NCI-H1436 (cell line): ENCODE data around the gene KRTAP4-6.
"Not testable (repeated sequence)": the region's sequence is repeated elsewhere in the genome, so short reads cannot be mapped to it uniquely, and the experiment has no call there.

Experiments
- DNase-seq: peaks from one replicate; lab custom pipeline; 2025; lab: John Stamatoyannopoulos, UW

KRTAP4-6 gene

DNA sequence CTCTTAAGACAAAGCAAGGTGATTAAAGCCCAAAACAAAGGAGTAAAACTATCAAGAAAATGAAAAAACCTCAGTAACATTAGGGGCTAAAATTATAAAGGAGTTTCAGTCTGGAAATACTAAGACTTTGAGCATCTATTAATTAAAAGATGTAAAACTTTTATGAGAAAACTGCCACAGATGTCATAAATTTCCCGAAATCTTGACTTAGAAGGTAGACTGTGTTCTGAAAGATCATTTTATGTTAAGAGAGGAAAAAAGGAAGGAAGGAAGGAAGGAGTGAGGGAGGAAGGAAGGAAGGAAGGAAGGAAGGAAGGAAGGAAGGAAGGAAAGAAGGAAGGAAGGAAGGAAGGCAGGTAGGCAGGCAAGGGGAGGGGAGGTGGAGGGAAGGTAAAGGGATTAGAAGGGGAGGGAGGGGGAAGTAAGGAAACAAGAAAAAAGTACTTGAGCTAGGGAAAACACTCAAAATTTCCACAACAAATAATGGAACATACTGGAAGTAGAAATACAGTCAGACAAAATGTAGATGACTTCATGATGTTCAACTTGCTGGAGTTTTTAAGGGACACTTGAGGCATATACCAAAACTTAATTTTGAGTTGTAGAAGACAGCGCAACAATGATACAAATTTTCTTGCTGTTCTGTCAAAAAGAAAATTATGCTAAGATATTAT is 7.3 kb upstream of the KRTAP4-6 start:
- DNase-seq, result no peak

DNA sequence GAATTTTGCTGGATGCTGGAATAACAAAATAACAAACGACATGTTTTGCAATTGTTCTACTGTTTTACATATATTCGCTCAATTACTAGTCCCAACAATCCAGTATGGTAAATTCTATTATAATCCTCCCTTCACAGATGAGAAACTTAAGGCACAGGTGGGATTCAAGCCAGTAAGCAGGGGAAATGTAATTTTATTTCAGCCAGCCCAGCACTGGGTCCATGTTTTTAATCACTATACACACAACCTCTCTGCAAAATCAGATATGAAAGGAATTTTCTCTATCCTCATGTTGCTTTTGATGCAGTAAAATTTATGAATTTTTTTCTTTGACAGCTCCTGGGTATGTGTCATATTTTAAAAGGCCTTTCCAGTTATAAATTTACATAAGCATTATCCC is 4.9 kb upstream of the KRTAP4-6 start:
- DNase-seq, result no peak

DNA sequence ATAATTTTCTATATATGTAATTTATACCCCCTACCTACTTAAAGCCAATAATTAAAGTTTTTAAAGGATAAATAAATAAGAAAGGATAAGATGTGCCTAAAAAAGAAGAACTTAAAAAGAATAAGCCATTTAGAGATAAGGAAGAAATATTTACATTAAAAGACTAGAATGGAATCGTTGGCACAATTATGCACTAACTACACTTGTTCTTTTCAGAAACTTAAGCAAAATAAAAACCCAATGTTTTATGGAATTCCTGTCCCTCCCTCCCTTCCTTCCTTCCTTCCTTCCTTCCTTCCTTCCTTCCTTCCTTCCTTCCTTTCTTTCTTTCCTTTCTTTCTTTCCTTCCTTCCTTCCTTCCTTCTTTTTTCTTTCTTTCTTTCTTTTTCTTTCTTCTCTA is 4.5 kb upstream of the KRTAP4-6 start:
- DNase-seq, result no peak

DNA sequence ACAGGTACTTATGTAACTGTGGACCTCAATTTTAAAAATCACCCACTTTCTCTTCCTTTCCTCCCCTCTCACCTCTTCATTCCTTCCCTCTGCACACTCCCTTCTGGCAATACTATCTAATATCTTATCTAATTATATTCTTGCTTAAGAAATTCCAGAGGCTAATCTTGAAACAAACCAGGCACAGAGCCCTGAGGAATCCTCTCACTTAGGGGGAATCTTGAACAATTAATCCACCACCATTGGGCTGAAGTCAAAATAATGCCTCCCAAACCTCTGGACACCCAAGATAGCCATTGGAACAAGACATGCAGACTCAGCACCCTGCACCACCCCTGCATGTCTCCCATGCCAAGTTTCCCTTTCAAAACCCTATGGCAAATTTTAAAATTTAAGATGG is 1.0 kb upstream of the KRTAP4-6 start:
- no peak for DNase-seq

DNA sequence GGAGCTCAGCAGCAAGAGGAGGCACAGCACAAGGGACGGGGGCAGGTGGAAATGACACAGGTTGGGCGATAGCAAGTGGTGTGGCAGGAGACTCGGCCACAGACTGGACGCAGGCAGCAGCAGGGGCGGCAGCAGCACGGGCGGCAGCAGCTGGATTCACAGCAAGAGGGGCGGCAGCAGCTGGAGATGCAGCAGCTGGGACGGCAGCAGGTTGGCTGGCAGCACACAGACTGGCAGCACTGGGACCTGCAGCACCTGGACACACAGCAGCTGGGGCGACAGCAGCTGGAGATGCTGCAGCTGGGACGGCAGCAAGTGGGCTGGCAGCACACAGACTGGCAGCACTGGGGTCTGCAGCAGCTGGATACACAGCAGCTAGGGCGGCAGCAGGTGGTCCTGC is 479 bp downstream of the KRTAP4-6 start:
- DNase-seq, result not testable (repeated sequence)

DNA sequence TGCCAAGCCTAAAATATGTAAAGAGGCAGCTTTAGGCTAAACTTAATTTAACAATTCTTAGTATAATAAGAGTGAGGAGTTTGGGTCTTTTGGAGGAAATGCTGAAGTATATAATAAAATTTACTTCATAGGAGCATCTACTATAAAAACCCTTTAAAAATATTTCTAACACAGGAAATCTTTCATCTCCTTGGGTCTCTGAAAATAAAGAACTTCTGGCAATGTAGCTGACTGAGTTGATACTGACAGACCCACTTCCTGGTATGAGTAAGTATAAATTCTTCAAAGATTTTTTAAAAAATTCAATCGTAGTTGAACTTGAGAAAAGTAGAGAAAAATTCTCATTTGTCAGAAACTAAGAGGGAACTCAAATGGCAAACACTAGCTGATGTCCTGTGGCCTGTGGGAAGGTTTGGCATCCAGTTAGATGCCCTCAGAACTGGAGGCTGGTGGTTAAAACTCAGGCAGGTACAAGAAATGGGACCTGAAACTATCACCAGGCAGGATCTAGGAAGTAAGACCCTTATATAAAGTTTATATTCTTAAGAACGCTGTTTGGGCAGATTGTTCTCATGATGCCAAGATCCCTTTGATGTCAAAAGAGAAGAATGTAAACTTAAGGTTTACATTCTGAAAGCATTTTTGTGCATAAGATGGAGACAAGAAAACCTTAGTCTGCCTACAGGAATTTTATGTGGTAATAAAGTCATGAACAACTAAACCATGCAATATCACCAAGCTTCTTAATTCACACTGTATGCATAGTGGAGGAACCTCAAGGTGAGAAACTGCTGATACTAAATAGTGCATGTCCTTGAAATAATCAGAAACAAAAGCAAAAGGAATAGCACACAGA is 6.2 kb downstream of the KRTAP4-6 start:
- DNase-seq, result no peak

DNA sequence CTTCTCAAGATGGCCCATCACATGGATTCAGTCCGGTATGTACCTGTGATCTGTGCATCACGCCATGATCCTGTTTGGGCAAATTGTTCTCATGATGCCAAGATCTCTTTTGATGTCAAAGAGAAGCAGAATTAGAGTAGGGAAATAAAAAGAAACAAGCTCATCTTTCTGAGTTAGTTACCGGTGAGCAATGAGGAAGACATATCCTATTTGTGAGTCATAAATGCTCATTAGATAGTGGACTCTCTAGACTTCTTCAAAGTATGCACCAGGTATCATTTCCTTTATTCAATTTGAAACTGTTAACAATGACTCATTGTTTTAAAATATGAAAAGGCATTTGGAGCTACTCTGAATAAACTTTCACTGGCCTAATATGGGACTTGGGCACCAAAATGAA is 8.4 kb downstream of the KRTAP4-6 start:
- DNase-seq, result no peak

DNA sequence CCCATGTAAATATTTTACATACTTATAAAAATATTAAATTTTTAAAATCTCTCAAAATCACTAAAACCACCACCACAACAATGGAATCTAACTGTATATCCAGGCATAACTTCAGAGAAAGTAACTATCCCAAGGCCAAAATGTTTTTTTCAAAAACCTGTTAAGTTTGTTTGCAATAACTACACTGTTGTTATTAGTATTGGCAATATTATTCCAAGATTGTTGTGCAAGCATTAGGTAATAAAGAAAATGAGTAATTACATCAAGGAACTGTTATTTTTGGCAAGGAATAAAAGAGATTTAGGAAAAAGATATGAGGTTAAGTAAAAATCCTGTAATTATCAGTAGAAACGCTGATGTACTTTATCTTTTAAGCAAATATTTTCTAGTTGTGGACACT is 13.0 kb downstream of the KRTAP4-6 start:
- no peak for DNase-seq

DNA sequence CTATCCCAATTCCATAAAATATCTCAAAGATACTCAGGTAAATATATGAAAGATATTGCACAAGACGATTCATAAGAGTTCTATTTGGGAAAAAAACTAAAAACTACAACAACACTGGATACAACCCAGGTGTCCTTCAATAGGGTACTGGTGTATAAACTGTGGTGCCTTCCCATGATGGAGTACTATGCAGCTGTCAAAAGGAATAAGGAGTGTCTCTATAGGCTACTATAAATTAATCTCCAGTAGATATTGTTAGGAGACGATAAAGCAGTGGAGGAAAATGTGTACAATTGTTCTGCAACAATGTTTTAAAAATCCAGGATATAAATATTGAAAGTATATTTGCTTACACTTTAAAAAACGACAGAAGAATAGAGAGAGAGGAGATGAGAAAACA is 13.9 kb downstream of the KRTAP4-6 start:
- no peak for DNase-seq

DNA sequence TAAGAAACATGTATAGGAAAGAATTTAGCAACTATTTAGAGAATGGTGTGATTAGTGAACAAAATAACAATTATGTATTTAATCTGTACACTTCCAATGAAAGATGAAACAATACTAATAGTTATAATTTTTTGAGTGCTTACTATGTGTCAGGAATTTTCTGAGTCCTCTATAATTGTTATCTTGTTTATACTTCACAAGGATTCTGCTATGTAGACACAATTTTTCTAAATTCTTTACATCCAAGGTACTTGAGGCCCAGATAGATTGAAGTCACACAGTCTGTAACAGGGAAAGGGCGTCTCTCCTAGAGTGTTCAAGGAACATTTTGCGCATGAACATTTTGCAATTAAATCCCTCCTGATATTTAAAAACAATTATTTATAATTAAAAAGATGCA is 15.3 kb downstream of the KRTAP4-6 start:
- no peak for DNase-seq

DNA sequence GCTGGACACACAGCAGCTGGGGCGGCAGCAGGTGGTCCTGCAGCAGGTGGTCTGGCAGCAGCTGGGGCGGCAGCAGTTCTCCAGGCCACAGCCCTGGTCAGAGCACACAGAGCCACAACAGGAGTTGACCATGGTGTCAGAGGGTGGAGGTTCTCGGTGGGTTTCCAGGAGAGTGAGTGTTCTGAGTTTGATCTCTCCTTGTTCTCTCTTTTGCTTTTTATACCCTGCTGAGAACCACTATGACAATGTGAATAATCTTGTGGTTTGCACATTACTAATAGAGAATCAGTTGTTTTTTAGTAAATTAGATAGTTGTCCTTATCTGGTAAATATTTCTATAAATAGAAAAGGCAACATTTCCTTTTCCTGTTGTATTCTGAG is 16.4 kb downstream of the KRTAP4-6 start, which contains the start of gene KRTAP4-12:
Gene KRTAP4-12 (minus strand): TSS at position 192 of the 381 bp plus-strand sequence. CDS start 60 bp downstream, at position 132.
- not testable (repeated sequence) for DNase-seq

DNA sequence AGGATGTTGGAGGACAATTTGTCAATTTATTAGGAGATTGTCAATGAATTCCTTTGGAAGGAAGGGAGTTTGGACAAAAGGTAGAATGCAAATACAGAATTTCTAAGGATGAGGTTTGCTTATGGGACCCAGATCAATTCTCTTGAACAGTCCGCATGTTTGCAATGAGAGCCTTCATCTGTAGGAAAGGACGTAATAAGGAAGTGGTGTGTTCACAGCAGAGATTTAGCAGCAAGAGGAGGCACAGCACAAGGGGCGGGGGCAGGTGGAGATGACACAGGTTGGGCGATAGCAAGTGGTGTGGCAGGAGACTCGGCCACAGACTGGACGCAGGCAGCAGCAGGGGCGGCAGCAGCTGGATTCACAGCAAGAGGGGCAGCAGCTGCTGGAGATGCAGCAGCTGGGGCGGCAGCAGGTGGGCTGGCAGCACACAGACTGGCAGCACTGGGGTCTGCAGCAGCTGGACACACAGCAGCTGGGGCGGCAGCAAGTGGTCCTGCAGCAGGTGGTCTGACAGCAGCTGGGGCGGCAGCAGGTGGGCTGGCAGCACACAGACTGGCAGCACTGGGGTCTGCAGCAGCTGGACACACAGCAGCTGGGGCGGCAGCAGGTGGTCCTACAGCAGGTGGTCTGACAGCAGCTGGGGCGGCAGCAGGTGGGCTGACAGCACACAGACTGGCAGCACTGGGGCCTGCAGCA is 16.9 kb downstream of the KRTAP4-6 start:
- not testable (repeated sequence) for DNase-seq

DNA sequence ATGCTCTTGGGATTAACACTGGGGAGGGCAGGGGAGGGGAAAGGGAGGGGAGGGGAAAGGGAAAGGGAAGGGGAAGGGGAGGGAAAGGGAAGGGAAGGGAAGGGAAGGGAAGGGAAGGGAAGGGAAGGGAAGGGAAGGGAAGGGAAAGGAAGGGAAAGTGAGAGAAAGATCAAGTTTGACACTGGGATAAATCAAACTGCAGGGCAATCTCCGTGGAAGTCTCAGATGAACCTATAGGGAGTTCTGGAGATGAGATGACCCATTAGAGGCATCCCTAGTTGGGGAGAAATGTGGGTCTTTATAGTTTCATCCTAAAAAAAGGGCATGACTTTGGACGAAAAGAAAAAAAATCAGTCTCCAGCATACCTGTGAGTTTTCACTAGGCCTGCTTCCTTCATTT is 18.6 kb downstream of the KRTAP4-6 start:
- DNase-seq, result no peak

DNA sequence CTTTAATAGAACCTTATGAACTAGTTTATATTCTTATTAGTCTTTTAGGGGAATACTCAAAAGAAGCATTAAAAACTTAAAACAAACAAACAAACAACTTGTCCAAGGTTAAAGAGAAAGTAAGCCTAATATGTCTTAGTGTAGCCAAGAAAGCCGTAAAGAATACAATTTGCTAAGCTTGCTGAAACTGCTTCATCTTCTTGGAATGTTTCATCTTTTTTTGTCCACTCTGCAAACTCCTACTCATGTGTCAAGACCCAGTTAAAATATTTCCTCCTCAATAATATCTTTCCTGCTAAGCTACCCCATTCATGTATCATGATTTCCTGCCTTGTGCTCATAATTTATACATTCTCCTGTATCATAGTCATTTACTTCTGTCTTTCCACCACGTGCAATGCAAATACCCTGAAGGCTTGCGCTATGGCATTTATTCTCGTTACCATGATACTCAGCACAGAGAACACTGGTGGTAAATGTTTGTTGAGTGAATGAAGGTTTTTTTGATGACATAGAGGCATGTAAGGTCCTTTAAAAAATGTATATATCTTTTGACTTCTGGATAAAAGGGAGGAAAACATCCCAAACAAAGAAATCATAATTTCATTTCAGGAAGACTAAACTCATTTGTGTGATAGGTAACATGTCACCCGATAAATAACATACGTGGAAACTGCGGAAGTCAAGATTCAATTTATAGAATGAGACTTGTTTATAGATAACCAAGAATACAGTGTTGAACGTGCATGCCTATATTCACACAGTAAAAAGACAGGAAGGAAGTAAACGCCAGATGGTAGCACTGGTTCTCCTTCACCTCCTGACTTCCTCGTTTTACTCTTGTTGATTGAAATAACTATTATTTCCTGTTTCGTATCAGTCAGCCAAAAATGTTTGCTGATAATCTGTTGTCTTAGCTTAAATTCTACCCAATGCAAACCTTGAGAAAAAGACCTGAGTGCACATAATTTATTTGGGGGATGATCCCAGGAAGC is 20.4 kb downstream of the KRTAP4-6 start:
- DNase-seq, result not testable (repeated sequence)

DNA sequence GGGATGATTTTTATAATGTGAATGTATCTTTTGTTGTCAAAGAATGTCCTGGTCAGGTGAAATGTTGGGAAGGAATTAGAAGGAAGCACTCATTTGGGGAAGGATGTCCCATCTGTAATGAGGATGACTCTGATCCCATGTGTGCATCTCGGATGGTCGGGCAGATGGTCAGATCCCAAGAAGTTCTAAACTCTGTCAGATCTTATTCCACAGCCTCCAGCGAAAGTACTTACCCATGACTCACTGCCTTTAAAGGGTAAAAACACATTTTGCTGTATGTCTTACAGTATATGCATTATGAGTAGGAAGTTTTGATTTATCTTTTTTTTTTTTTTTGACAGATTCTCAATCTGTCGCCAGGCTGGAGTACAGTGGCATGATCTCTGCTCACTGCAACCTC is 21.6 kb downstream of the KRTAP4-6 start:
- no peak for DNase-seq

DNA sequence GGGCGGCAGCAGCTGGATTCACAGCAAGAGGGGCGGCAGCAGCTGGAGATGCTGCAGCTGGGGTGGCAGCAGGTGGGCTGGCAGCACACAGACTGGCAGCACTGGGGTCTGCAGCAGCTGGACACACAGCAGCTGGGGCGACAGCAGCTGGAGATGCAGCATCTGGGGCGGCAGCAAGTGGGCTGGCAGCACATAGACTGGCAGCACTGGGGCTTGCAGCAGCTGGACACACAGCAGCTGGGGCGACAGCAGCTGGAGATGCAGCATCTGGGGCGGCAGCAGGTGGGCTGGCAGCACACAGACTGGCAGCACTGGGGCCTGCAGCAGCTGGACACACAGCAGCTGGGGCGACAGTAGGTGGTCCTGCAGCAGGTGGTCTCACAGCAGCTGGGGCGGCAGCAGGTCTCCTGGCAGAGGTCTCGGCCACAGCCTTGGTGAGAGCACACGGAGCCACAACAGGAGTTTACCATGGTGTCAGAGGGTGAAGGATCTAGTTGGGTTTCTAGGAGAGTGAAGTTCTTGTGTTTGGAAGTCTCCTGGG is 22.4 kb downstream of the KRTAP4-6 start, which contains the start of gene KRTAP4-11:
Gene KRTAP4-11 (minus strand): TSS at position 528 of the 541 bp plus-strand sequence. CDS start 58 bp downstream, at position 470.
- DNase-seq, result not testable (repeated sequence)

DNA sequence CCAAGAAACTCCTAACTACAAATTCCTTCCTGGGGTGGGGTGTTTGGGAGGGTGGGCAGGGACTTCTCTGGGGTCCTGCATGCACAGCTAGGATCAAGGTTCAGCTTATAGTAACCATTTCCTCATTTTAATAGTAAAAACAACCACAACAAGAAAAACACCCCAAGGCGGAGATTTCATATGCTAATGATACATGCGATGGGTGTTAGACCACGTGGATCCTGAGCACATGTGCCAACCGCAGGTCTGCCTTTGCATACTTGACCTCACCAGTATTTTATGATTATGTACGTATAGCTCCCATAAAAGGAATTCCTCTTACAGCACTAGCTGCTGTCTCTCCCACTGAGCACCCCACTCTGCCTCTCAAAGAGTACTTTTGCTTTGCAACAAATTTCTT is 24.0 kb downstream of the KRTAP4-6 start:
- DNase-seq, result no peak

DNA sequence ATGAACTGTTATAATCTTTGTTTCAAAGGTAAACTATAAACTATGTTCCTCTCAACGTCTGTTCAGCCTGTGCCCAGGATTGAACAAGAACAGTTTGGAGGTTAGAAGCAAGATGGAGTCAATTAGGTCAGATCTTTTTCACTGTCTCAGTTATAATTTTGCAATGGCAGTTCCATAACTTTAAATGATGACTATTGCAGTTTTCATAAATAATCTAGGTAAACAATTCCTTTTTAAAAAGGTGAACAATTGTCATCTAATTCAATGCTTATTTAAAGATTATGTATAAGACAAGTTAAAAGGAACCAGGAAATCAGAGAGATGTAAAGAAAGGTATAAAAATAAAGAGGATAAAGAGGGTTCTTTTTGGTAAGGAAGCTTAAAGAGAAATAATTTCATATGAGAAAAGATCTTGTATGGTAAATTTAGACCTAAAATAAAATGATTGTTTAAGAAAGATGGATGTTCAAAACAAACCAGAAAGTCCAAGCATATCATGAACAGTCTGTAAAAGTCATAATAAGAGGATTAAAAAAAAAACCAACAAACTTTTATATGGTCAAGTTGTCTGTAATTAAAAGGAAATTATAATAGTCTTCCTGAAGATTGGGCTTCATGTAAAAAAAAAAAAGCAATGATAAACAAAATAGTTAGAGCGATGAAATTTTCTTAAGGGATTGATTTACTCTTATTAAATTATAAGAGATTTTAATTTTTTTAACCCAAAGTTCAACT is 29.0 kb downstream of the KRTAP4-6 start:
- no peak for DNase-seq

DNA sequence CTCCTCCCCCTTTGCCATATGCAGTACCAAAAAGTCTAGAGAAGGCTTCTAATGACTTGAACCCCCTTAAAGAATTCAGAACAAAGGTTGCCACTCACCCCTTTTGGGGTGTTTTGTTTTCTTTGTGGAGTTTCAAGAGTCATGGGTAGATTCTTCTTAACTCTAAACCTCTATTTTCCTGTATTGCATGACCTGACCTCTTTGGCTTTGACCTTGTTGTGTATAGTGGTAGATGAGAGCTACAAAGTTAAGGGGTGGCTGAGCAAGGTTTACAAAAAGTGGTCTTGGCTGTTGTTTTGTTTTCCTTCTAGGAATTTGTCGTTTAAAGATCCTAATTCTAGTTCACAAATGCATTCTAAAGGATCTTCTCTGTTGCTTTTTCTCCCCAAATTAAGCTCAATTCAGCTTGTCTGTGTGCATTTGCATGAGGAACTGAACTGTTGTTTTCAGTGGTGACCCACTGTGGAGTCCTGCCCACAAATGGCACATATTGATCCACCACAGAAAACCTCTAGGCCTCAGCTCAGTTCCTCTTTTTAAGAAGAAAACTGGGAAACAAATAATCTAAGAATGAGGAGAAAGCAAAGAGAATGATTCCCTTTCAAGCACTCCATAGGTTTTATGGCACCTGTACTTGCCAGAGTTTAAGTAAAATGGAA is 31.5 kb downstream of the KRTAP4-6 start:
- DNase-seq, result not testable (repeated sequence)

DNA sequence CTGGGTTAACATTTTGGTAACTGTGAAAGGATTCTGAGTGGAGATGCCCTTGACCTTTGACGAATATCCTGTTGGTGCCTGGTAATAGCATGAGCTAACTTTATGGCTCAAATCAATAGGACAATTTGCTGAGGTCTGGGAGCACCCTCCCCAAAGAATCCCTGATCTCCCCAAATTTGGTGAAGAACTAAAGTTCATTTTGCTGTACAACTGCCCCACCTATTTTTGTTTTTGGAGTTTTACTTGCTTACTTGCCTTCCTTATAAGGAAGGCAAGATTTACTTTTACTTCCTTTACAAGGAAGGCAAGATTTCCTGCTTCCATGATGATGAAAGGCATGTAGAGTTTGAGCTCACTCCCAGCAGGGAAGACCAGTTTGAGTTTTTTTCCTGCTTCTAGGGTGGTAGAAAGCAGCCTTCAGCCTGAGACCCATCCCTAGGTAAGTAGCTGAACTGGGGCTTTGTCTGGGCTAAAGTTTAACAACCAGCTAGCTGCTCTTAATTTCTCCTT is 32.3 kb downstream of the KRTAP4-6 start:
- no peak for DNase-seq
